GM19467 (cell line): ENCODE results near the gene IKBKE.

Experiments
- ATAC-seq: cut with Tn5 transposase; IDR thresholded peaks from one replicate; pipeline ENCODE4 v1.9.1; 2021; ENCODE audit warnings: mild to moderate bottlenecking, moderate library complexity; ENCODE audit not compliant: unreplicated experiment

IKBKE gene

GRCh38 chr1:206453111-206453510 is 17.2 kb upstream of the IKBKE start:
- ATAC-seq, result no peak

GRCh38 chr1:206455289-206455665 is 15.0 kb upstream of the IKBKE start:
- ATAC-seq, result no peak

- ATAC-seq, result no peak
Observed at GRCh38 chr1:206455666-206456344, 14.5 kb upstream of the IKBKE start.

GRCh38 chr1:206456577-206457370 is 13.5 kb upstream of the IKBKE start:
- no peak for ATAC-seq

- no peak for ATAC-seq
Observed at GRCh38 chr1:206457408-206458120, 12.7 kb upstream of the IKBKE start.

- no peak for ATAC-seq
Observed at GRCh38 chr1:206459703-206460102, 10.6 kb upstream of the IKBKE start.

GRCh38 chr1:206460836-206461426 is 9.3 kb upstream of the IKBKE start:
- no peak for ATAC-seq

GRCh38 chr1:206461602-206462455 is 8.4 kb upstream of the IKBKE start:
- ATAC-seq, result no peak

GRCh38 chr1:206463137-206463536 is 7.1 kb upstream of the IKBKE start:
- no peak for ATAC-seq

GRCh38 chr1:206463911-206464310 is 6.4 kb upstream of the IKBKE start:
- ATAC-seq, result no peak

- ATAC-seq, result no peak
Observed at GRCh38 chr1:206464456-206464964, 5.8 kb upstream of the IKBKE start.

GRCh38 chr1:206465951-206466350 is 4.3 kb upstream of the IKBKE start:
- no peak for ATAC-seq

- ATAC-seq, result no peak
Observed at GRCh38 chr1:206466840-206467649, 3.2 kb upstream of the IKBKE start.

GRCh38 chr1:206467915-206468314 is 2.4 kb upstream of the IKBKE start:
- no peak for ATAC-seq

GRCh38 chr1:206468571-206468970 is 1.7 kb upstream of the IKBKE start:
- ATAC-seq, result no peak

GRCh38 chr1:206469411-206469932 is 804 bp upstream of the IKBKE start:
- no peak for ATAC-seq

- ATAC-seq, result no peak
Observed at GRCh38 chr1:206470692-206471414, 577 bp downstream of the IKBKE start.

GRCh38 chr1:206471415-206471801 is 1.1 kb downstream of the IKBKE start:
- ATAC-seq, result no peak

- no peak for ATAC-seq
Observed at GRCh38 chr1:206472024-206472423, 1.7 kb downstream of the IKBKE start.
